ENCODE results near the gene THAP3. TPM values are rescaled to one million over a fixed set of nuclear protein-coding genes. Genes with fewer than 3 reads are reported as not detected.

THAP3 gene
- total and polyA plus RNA-seq, 5 donors, result 10.2 to 20.8 (median 14.9) TPM

DNA sequence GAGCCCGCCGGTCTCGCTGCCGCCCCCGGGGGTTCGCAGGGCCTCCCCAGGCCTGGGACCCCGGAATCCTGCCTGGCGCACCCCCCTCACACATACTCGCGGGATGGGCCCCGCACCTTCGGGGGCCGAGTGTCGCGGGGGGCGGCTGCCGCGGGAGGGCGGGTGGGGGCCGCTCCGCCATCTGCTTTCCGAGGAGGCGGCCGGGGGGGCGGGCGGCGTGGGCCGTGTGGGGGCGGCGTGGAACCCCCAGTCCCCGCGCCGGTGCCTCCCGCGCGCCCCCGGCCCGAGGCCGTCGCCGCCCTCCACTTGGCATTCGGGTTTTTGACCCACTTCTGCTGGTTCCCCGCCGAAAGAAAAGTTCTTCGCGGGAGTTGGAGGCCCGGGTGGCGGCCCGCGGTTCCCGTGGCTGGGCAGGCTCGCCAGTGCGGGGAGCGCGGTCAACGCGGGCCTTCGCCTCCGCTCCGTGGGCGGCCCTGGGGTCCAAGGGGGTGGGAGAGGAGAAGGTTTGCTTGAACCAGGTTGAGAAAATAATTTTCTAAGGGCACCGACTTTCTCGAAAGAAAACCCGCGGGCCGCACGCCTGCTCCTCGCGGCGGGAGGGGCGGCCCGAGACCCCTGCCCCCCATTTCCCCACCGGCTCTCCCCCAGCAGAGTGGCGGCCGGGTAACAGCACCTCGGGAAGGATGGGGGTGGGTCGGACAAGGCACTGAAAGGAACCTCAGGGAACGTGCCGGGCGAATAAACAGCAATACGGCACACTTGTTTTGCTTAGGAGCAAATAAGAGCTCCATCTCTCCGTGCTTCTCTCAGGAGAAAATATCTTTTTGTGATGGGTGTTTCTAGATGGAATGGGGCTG, 9.5 kb upstream of the THAP3 start:
- intact Hi-C loops (cut with DNase I), result no loop called here
- Histone ChIP-seq H3K27me3 (ENCODE audit: control insufficient read depth, insufficient read depth) (no peaks in the 10 kb centered on the region), H3K9me3 (ENCODE audit: control insufficient read depth, low read length) (no peaks in the 10 kb centered on the region), H3K27ac (ENCODE audit: low read length) (no peak overlapping the region), H3K4me1 (ENCODE audit: control insufficient read depth, insufficient read depth, low read length) (no peaks in the 10 kb centered on the region), H3K4me3 (ENCODE audit: low read length) (peak overlapping the region; percentile 99)
- DNase-seq (peak in 2 of 3 donors; percentile 67 to 74), ATAC-seq (no peak)
- 1% methylated on average over 81 of the region's 82 CpGs for WGBS

- no peak overlapping the region for H3K4me3 ChIP-seq (ENCODE audit: low read length)
- H3K4me1 ChIP-seq (ENCODE audit: control insufficient read depth, insufficient read depth, low read length), result no peaks in the 10 kb centered on the region
- intact Hi-C loops (cut with DNase I), result no loop called here
- H3K27me3 ChIP-seq (ENCODE audit: control insufficient read depth, insufficient read depth), result no peaks in the 10 kb centered on the region
- ATAC-seq (no peak), DNase-seq (peak in 1 of 3 donors; percentile 3)
- H3K9me3 ChIP-seq (ENCODE audit: control insufficient read depth, low read length), result no peaks in the 10 kb centered on the region
- H3K27ac ChIP-seq (ENCODE audit: low read length), result no peak overlapping the region
- 96% methylated on average over 4 of the region's 4 CpGs for WGBS
These were observed 5.6 kb upstream of the THAP3 start for GRCh38 chr1:6619045-6619444.

- H3K27me3 ChIP-seq (ENCODE audit: control insufficient read depth, insufficient read depth), result no peaks in the 10 kb centered on the region
- H3K27ac ChIP-seq (ENCODE audit: low read length), result no peak overlapping the region
- no peak overlapping the region for H3K4me3 ChIP-seq (ENCODE audit: low read length)
- DNase-seq (peak in 1 of 3 donors; percentile 50), ATAC-seq (no peak)
- peaks cover 2% of the 10 kb centered on the region for H3K4me1 ChIP-seq (ENCODE audit: control insufficient read depth, insufficient read depth, low read length)
- 89% methylated on average over 41 of the region's 41 CpGs for WGBS
- intact Hi-C loops (cut with DNase I), result no loop called here
- H3K9me3 ChIP-seq (ENCODE audit: control insufficient read depth, low read length), result no peaks in the 10 kb centered on the region
These were observed 3.0 kb upstream of the THAP3 start for GRCh38 chr1:6621429-6622391.

DNA sequence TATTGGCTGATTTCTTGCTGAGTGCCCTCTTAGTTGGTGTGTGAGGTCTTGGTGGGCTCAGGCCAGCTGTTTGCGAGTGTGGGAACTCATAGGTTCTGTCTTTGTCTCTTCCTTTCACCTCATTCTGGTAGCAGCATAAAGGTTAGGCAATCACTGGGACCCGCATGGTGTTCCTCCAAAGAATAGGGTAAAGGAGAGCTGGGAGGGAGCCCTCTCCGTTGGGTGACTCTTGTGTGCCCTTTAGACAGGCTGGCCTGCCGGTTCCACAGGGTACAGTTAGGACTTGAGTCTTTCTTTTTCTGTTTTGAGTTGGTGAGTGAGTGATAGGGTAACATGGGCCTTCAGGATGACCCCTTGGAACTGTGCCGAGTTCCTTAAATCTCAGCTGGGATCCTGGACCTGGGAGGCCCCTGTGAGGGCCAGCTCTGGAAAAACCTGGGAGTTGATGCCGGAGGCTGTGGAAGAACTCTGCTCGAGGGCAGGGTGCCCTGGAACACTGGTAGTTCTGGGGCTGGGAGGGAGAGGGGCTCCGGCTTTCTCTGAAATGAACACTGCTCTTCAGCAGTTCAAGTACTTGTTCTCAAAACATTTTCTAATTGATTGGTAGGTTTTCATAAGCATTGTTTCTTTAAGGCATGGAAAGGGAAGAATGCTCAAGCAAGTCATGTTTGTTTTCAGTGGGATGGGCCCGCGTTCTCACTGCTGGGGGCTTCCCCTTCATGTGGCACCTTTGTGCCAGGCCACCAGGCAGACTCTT, 2.1 kb upstream of the THAP3 start:
- Histone ChIP-seq H3K27me3 (ENCODE audit: control insufficient read depth, insufficient read depth) (no peaks in the 10 kb centered on the region), H3K9me3 (ENCODE audit: control insufficient read depth, low read length) (no peaks in the 10 kb centered on the region), H3K27ac (ENCODE audit: low read length) (no peak overlapping the region), H3K4me3 (ENCODE audit: low read length) (no peak overlapping the region), H3K4me1 (ENCODE audit: control insufficient read depth, insufficient read depth, low read length) (peaks cover 2% of the 10 kb centered on the region)
- WGBS, result 85% methylated on average over 10 of the region's 10 CpGs
- intact Hi-C loops (cut with DNase I), result no loop called here
- DNase-seq, result peak in 1 of 3 donors; percentile 13
- no peak for ATAC-seq

GRCh38 chr1:6623269-6623965, 1.3 kb upstream of the THAP3 start:
- Histone ChIP-seq H3K4me3 (ENCODE audit: low read length) (no peak overlapping the region), H3K9me3 (ENCODE audit: control insufficient read depth, low read length) (no peaks in the 10 kb centered on the region), H3K4me1 (ENCODE audit: control insufficient read depth, insufficient read depth, low read length) (peaks cover 2% of the 10 kb centered on the region), H3K27ac (ENCODE audit: low read length) (no peak overlapping the region), H3K27me3 (ENCODE audit: control insufficient read depth, insufficient read depth) (no peaks in the 10 kb centered on the region)
- WGBS, result 73% methylated on average over 14 of the region's 14 CpGs
- intact Hi-C loops (cut with DNase I), result no loop called here
- ATAC-seq (no peak), DNase-seq (peak in 1 of 3 donors; percentile 13)

GRCh38 chr1:6625584-6626149, 999 bp downstream of the THAP3 start:
- Histone ChIP-seq H3K27me3 (ENCODE audit: control insufficient read depth, insufficient read depth) (no peaks in the 10 kb centered on the region), H3K27ac (ENCODE audit: low read length) (peak overlapping the region; percentile 46), H3K4me1 (ENCODE audit: control insufficient read depth, insufficient read depth, low read length) (peaks cover 2% of the 10 kb centered on the region), H3K4me3 (ENCODE audit: low read length) (peak overlapping the region; percentile 90), H3K9me3 (ENCODE audit: control insufficient read depth, low read length) (no peaks in the 10 kb centered on the region)
- ATAC-seq (peak; percentile 15 to 27), DNase-seq (peak in 1 of 3 donors; percentile 68)
- 7% methylated on average over 32 of the region's 32 CpGs for WGBS
- intact Hi-C loops (cut with DNase I), result loop anchor here in 1 of 4 donors (2.0 kb wide), 1 partner anchor 25 kb away; no protein-coding TSS in a partner anchor

GRCh38 chr1:6627031-6627430, 2.4 kb downstream of the THAP3 start:
- peak in 1 of 3 donors; percentile 49 for DNase-seq
- 88% methylated on average over 9 of the region's 9 CpGs for WGBS
- Histone ChIP-seq H3K9me3 (ENCODE audit: control insufficient read depth, low read length) (no peaks in the 10 kb centered on the region), H3K27ac (ENCODE audit: low read length) (no peak overlapping the region), H3K4me1 (ENCODE audit: control insufficient read depth, insufficient read depth, low read length) (peaks cover 2% of the 10 kb centered on the region), H3K4me3 (ENCODE audit: low read length) (no peak overlapping the region), H3K27me3 (ENCODE audit: control insufficient read depth, insufficient read depth) (no peaks in the 10 kb centered on the region)
- intact Hi-C loops (cut with DNase I), result loop anchor here in 1 of 4 donors (2.0 kb wide), 1 partner anchor 26 kb away; no protein-coding TSS in a partner anchor
- ATAC-seq, result no peak

- Histone ChIP-seq H3K27ac (ENCODE audit: low read length) (no peak overlapping the region), H3K9me3 (ENCODE audit: control insufficient read depth, low read length) (no peaks in the 10 kb centered on the region), H3K4me3 (ENCODE audit: low read length) (no peak overlapping the region), H3K4me1 (ENCODE audit: control insufficient read depth, insufficient read depth, low read length) (peaks cover 2% of the 10 kb centered on the region), H3K27me3 (ENCODE audit: control insufficient read depth, insufficient read depth) (no peaks in the 10 kb centered on the region)
- intact Hi-C loops (cut with DNase I), result loop anchor here in 1 of 4 donors (2.0 kb wide), 1 partner anchor 27 kb away; no protein-coding TSS in a partner anchor
- ATAC-seq (no peak), DNase-seq (peak in 1 of 3 donors; percentile 22)
- WGBS, result 92% methylated on average over 21 of the region's 21 CpGs
These were observed 3.3 kb downstream of the THAP3 start for GRCh38 chr1:6627841-6628545.

- 88% methylated on average over 12 of the region's 12 CpGs for WGBS
- intact Hi-C loops (cut with DNase I), result no loop called here
- Histone ChIP-seq H3K27ac (ENCODE audit: low read length) (no peak overlapping the region), H3K9me3 (ENCODE audit: control insufficient read depth, low read length) (no peaks in the 10 kb centered on the region), H3K27me3 (ENCODE audit: control insufficient read depth, insufficient read depth) (no peaks in the 10 kb centered on the region), H3K4me1 (ENCODE audit: control insufficient read depth, insufficient read depth, low read length) (peaks cover 2% of the 10 kb centered on the region), H3K4me3 (ENCODE audit: low read length) (no peak overlapping the region)
- ATAC-seq (no peak), DNase-seq (peak in 1 of 3 donors; percentile 39)
These were observed 4.4 kb downstream of the THAP3 start for GRCh38 chr1:6628971-6629479.

Measured in right cardiac atrium (tissue), 5 donors.